G401 (cell line): ENCODE measurements around the gene IPO8. TPM values are rescaled to one million over a fixed set of nuclear protein-coding genes. Genes with fewer than 3 reads are reported as not detected.
"Not testable (repeated sequence)": the region's sequence is repeated elsewhere in the genome, so short reads cannot be mapped to it uniquely, and the experiment has no call there.

Source experiments
- DNase-seq: peaks from one replicate; pipeline ENCODE4 v3.0.0-alpha.2; 2015; ENCODE audit warnings: low spot score
- in situ Hi-C: cut with HindIII; loops from 2 replicates; pipeline ENCODE4 v1.10.0; 2016; ENCODE audit warnings: low sequenced_read_pairs, mixed read lengths
- total RNA-seq: library from RNA; depleted of rRNA; stranded (reverse); fragments of >200 nt; shearing (Covaris generic); gene quantifications from 2 replicates; pipeline ENCODE4 v1.2.3, GENCODE V29; 2014; rRNA removed

Gene IPO8
- total RNA-seq, 1 experiment from 2014 or later = 32.3 TPM

DNA sequence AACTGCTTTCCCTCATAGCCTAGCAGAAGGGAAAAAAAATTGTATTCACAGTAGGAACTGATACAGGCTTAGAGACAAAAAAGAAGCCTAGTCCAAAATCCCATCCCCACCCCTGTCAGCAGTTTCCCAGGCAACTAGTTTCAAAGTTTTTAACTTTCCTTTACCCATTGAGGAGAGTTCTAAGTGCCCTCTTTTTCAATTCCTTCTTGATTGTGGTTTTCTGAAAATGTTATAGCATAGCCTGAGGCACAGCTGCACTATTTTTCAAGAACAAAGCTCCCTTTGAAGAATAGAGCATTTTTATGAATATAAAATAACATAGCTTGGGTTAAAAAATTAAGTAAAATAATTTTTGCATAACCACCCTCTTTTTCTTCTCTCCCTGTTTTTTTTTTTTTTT is 81.6 kb downstream of the IPO8 start:
- in situ Hi-C loops = no loop called here
- DNase-seq = no peak

DNA sequence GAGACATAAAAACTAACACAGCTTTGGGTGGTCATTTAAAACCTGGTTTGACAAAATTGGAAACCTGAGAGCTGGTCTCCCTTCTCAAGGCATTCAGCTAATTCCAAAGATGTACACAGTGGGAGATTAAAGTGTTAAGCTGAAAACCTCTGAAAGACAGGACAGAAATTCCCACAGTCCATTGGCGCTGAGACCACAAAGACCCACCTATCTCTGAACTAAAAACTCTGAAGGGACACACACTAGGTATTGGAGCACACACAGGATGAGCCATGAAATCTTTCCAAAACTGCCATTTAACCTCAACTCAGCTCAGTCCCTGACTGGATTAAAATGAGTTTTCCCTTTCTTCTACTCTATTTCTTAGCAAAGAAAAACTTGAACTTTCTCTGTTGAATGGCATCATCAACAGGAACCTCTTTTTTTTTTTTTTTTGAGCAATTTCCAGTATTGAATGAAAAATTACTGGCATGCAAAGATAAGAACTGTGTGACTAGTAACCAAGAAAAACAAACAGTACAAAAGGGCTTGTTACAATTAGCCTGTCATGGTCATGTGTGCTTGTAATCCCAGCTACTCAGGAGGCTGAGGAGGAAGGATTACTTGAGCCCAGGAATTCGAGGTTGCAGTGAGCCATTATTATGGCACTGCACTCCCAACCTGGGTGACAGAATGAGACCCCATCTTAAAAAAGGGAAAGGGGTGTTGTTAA is 82.4 kb downstream of the IPO8 start:
- in situ Hi-C loops = no loop called here
- DNase-seq = no peak

DNA sequence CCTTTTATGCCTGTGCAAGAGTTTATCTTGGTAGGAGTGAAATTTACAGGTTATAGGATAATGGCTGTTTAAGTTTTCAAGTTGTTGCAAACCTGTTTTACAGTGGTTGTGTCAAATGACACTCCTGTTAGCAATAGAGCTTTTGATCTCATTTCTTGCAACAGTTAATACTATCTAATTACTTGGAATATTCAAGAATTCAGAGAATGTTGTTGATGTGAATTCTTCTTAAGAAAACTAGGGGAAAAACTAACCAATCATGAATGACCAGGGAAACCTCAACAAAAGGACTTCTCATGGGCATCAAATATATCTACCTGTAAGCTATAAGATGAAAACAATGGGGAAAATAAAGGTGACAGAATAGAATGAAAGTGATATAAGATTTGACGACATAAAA is 85.0 kb downstream of the IPO8 start:
- no peak for DNase-seq
- in situ Hi-C loops = no loop called here

DNA sequence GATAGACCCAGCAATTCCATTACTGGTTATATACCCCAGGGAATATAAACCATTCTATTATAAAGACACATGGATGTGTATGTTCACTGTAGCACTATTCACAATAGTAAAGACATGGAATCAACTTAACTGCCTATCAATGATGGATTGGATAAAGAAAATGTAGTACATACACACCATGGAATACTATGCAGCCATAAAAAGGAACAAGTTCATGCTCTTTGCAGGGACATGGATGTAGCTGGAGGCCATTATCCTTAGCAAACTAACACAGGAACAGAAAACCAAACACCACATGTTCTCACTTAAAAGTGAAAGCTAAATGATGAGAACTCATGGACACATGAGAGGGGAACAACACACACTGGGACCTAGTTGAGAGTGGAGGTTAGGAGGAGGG is 85.8 kb downstream of the IPO8 start:
- DNase-seq, in situ Hi-C loops: not testable (repeated sequence)

- DNase-seq, in situ Hi-C loops: not testable (repeated sequence)
Observed at GRCh38 chr12:30604302-30604701, 91.4 kb downstream of the IPO8 start.

DNA sequence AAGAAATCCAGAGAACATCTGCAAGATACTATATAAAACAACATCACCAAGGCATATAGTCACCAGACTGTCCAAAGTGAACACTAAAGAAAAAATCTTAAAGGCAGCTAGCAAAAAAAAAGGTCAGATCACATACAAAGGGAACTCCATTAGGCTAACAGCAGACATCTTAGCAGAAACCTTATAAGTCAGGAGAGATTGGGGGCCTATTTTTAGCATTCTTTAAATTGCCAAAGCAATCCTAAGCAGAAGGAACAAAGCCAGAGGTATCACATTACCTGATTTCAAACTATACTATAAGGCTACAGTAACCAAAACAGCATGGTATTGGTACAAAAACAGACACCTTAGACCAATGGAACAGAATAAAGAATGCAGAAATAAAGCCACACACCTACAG is 92.5 kb downstream of the IPO8 start:
- in situ Hi-C loops = no loop called here
- no peak for DNase-seq

DNA sequence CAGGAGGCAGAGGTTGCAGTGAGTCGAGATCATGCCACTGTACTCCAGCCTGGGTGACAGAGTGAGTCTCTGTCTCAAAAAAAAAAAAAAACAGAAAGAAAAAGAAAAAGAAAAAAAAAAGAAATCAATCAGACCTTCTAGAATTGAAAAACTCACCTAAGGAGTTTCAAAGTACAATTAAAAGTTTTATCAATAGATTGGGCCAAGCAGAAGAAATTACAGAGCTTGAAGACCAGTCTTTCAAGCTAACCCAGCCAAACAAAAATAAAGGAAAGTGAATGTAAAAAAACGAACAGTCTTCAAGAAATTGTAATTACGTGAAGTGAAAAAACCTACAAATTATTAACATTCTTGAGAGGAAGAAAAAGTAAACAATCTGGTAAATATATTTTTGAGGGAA is 93.0 kb downstream of the IPO8 start:
- in situ Hi-C loops = no loop called here
- no peak for DNase-seq

DNA sequence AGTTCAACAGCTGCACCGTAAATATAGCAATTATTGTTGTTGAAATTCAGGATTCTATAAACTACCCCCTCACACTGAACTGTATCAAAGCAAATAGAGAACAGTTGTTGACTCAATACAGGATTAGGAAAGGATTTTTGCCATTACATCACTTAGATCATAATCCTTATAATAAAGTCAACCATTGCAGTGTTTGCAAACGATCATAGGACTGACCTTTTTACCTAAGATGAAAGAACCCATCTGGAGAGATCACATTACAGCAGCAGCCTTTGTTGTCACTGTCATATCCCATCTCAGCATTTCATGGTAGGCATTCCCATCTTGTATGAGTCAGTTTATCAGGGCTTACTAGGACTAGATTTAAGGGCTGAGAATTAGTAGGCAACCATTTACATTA is 96.1 kb downstream of the IPO8 start:
- DNase-seq = no peak
- in situ Hi-C loops = no loop called here

- DNase-seq = no peak
- in situ Hi-C loops = no loop called here
Observed at GRCh38 chr12:30598889-30599288, 96.8 kb downstream of the IPO8 start.

GRCh38 chr12:30595742-30596141 is 99.9 kb downstream of the IPO8 start:
- no peak for DNase-seq
- in situ Hi-C loops = no loop called here

DNA sequence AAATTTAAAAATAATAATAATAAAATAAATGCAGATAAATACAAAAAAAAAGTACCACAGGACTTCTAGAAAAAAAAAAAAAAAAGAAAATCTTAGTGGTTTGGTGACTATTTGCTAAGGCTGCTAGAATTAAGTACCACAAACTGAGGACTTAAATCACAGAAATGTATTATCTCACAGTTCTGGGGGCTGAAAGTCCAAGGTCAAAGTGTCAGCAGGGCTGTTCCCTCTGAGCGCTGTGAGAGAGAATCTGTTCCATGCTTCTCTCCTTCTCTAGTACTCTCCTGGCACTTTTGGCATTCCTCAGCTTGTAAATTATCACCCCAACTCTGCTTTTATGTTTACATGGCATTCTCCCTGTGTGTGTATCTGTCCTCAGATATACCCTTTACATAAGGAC is 101.2 kb downstream of the IPO8 start:
- in situ Hi-C loops = no loop called here
- no peak for DNase-seq

- in situ Hi-C loops, DNase-seq: not testable (repeated sequence)
Observed at GRCh38 chr12:30588572-30588971, 107.1 kb downstream of the IPO8 start.

GRCh38 chr12:30587782-30588181 is 107.9 kb downstream of the IPO8 start:
- in situ Hi-C loops = no loop called here
- DNase-seq = no peak

GRCh38 chr12:30585877-30586276 is 109.8 kb downstream of the IPO8 start:
- in situ Hi-C loops = no loop called here
- DNase-seq = no peak

- in situ Hi-C loops = no loop called here
- DNase-seq = no peak
Observed at GRCh38 chr12:30582943-30583342, 112.7 kb downstream of the IPO8 start.

DNA sequence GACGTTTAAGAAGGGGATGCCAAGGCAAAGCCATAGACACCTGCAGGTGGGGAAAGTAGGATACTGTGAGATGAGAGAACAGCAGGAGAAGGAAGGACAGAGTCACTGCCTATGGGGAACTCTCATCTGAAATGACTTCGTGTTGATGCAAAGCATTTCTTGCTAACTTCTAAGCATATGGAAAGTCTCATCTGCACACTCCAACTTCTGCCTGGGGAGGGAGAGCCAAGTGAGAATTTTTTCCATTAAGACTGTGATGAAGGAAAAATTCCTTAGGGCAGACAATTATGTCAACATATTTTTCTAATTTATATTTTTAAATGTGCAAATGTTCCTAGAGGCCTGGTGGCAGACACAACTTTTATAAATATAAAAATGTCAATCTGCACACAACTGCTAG is 115.3 kb downstream of the IPO8 start:
- no peak for DNase-seq

More for the DNA sequence above, 115.3 kb downstream of the IPO8 start:
- in situ Hi-C loops = no loop called here

Other genes with a start within 250 kb of the IPO8 start
- gene CAPRIN2, start 59.1 kb upstream of the IPO8 start, total RNA-seq = 13.5 and 18.0 TPM in 2 replicates
- not detected in 2 replicates for gene TSPAN11, start 230.9 kb upstream of the IPO8 start, total RNA-seq